Measurements from ENCODE around the gene RAPGEF1. TPM values are rescaled to one million over a fixed set of nuclear protein-coding genes. Genes with fewer than 3 reads are reported as not detected.

The RAPGEF1 gene
- total and polyA plus RNA-seq, 2 donors (not counting 3 experiments of a cell fraction or from before 2014, with no cell fraction given), result 50.0 to 124 TPM

DNA sequence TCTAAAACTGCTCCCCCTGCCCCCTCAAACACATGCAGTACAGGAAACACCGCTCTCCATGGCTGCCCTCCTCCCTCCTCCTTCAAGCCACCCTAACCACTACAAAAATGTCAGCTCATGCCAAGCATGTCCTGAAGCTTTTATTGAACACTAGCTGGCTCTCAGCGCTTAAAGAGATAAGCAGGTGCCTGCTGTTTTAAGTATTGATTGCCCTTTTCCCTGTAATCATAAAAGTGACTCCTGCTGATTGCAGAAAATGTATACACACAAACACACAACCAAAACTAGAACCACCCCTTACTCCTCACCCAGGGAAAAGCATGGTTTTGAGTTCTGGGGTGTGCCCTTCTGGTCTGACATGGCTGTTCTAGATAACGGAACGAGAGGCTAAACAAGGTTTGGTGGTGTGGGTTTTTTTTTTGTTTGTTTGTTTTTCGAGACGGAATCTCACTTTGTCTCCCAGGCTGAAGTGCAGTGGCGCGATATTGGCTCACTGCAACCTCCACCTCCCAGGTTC, 205.1 kb downstream of the RAPGEF1 start:
- dilution Hi-C loops (cut with MboI; ENCODE audit: extremely low pct_ligation_motif_present, low sequenced_read_pairs), result no loop called here
- Histone ChIP-seq H4K20me1 (replicated peaks; ENCODE audit: control insufficient read depth, extremely low read depth, insufficient read depth, low read length) (no peaks in the 10 kb centered on the region), H3K9ac (replicated peaks; ENCODE audit: extremely low read depth, insufficient read depth, low read length) (no peak overlapping the region), H3K9me1 (replicated peaks; ENCODE audit: control insufficient read depth, extremely low read depth, insufficient read depth, low read length) (no peaks in the 10 kb centered on the region), H3K27me3 (ENCODE audit: control insufficient read depth in 2 of 2, insufficient read depth in 2 of 2, low read length in 2 of 2) (no peaks in the 10 kb centered on the region), H3K27ac (ENCODE audit: insufficient read depth, low read depth, low read length) (no peak overlapping the region), H3K4me2 (ENCODE audit: insufficient read depth, low read length) (no peak overlapping the region), H2AFZ (ENCODE audit: low read depth, low read length) (no peak overlapping the region), H3K4me1 (ENCODE audit: control insufficient read depth, extremely low read depth, insufficient read depth, low read length) (peaks cover 4% of the 10 kb centered on the region), H3K79me2 (ENCODE audit: control insufficient read depth, insufficient read depth, low read length) (peaks cover 4% of the 10 kb centered on the region), H3K9me3 (replicated peaks; ENCODE audit: control insufficient read depth, insufficient read depth, low read length) (no peaks in the 10 kb centered on the region), H3K4me3 (replicated peaks in 1 of 3; ENCODE audit: insufficient read depth in 1 of 3, low read depth in 1 of 3, low read length in 3 of 3) (no peak overlapping the region), H3K36me3 (ENCODE audit: control insufficient read depth in 2 of 2, extremely low read depth in 1 of 2, insufficient read depth in 2 of 2, low read length in 2 of 2) (no peaks in the 10 kb centered on the region)
- DNase-seq (ENCODE audit: low read depth, low spot score) (no peak), FAIRE-seq (no peak)
- intact Hi-C loops (cut with micrococcal nuclease), result loop anchor here (10.0 kb wide), 1 partner anchor 50 kb away; no protein-coding TSS in a partner anchor
- no TSS peak for BruUV-seq (replicated peaks)
- TF ChIP-seq, protein P1, sequence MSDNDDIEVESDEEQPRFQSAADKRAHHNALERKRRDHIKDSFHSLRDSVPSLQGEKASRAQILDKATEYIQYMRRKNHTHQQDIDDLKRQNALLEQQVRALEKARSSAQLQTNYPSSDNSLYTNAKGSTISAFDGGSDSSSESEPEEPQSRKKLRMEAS (IDR thresholded peaks at IDR 0.05; ENCODE audit: insufficient read depth, insufficient read length), result no peak
- TF ChIP-seq JUN (IDR thresholded peaks at IDR 0.05; ENCODE audit: borderline replicate concordance, insufficient read depth, insufficient read length, low read depth) (no peak), FOS (IDR thresholded peaks at IDR 0.05; ENCODE audit: borderline replicate concordance, insufficient read depth, low read length) (no peak), CTCF (IDR thresholded peaks at IDR 0.05; ENCODE audit: extremely low read depth in 1 of 2, insufficient read depth in 1 of 2, low read depth in 1 of 2, low read length in 2 of 2) (no peak), POLR2AphosphoS5 (IDR thresholded peaks at IDR 0.05; ENCODE audit: insufficient read depth, low read depth, low read length) (no peak), GATA2 (IDR thresholded peaks at IDR 0.05; ENCODE audit: insufficient read depth, insufficient read length, low read depth, low read length) (no peak)
- ChIA-PET POLR2A (interaction anchor here (1.0 kb wide), 1 partner anchor 29 kb away, joined by 3 read pairs; no protein-coding TSS in a partner anchor), CTCF (interaction anchor here (1.2 kb wide), 1 partner anchor 12 kb away, joined by 4 read pairs; no protein-coding TSS in a partner anchor)
